Breast epithelium (tissue), 3 donors: ENCODE results near the gene GPR183.

ENCODE experiments used
- POLR2AphosphoS5 ChIP-seq, 3 donors: sonication (generic); formaldehyde crosslinking; IDR thresholded peaks; one replicate each; pipeline ENCODE4 v1.6.1; 2017; ENCODE audit warnings: antibody characterized with exemption in 3 of 3
- TF ChIP-seq, protein P1 (sequence below), 3 donors: fragments of 450-650 bp; IDR thresholded peaks; one replicate each; pipeline ENCODE4 v1.5.1; 2016 to 2017; ENCODE audit warnings: antibody characterized with exemption in 3 of 3, mild to moderate bottlenecking in 3 of 3, moderate library complexity in 3 of 3

DNA sequence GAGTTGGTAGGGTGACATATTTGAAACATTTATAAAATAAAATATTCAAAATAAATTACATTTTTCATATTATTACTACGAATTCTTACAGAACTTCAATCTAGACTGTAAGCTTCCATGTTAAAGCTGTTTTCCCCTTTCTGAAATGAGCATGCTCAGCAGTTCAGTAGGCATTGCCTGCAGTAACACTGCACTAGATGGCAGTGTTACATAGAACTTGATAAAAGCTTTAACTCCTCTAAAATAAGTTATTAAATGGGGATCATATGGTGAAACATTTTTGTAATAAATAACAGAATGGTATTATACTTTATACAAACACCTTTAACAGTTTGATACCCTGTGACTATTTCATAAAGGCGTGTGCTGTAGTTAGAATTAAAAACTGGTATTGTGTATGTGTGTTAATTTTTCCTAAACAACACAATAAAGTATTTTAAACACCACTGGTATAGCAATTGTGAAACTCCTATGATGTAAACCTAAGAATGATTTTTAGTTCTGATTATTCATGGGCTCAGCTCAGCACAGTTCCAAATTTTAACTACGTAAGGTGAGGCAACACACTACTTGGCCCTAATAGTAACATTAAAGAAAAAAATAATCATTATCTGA is 37.5 kb downstream of the GPR183 start:
- TF ChIP-seq, protein P1, sequence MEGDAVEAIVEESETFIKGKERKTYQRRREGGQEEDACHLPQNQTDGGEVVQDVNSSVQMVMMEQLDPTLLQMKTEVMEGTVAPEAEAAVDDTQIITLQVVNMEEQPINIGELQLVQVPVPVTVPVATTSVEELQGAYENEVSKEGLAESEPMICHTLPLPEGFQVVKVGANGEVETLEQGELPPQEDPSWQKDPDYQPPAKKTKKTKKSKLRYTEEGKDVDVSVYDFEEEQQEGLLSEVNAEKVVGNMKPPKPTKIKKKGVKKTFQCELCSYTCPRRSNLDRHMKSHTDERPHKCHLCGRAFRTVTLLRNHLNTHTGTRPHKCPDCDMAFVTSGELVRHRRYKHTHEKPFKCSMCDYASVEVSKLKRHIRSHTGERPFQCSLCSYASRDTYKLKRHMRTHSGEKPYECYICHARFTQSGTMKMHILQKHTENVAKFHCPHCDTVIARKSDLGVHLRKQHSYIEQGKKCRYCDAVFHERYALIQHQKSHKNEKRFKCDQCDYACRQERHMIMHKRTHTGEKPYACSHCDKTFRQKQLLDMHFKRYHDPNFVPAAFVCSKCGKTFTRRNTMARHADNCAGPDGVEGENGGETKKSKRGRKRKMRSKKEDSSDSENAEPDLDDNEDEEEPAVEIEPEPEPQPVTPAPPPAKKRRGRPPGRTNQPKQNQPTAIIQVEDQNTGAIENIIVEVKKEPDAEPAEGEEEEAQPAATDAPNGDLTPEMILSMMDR (IDR thresholded peaks at IDR 0.05), result peak in 2 of 3 donors; percentile 46 to 52
- no peak for TF ChIP-seq POLR2AphosphoS5 (IDR thresholded peaks at IDR 0.05)
